T-helper 2 cell treated with Interferon-gamma antibody and Interleukin-4, amounts not matched to agents 5 μg/mL and 100 μg/mL, for 36 hours (primary cell): ENCODE data around the gene KCNN1.
"Not testable (repeated sequence)": the region's sequence is repeated elsewhere in the genome, so short reads cannot be mapped to it uniquely, and the experiment has no call there.

Experiments
- DNase-seq: peaks from one replicate; pipeline ENCODE4 v3.0.0; 2021; ENCODE audit warnings: low spot score
- H3K27ac Mint-ChIP-seq: one replicate; pipeline ENCODE4 v1.8.0; 2021; ENCODE audit warnings: mild to moderate bottlenecking, mixed read lengths
- H3K27me3 Mint-ChIP-seq: one replicate; pipeline ENCODE4 v1.8.0; 2021; ENCODE audit warnings: low read depth, mixed read lengths
- H3K36me3 Mint-ChIP-seq: one replicate; pipeline ENCODE4 v1.8.0; 2021; ENCODE audit warnings: low read depth, mixed read lengths
- H3K4me1 Mint-ChIP-seq: one replicate; pipeline ENCODE4 v1.8.0; 2021; ENCODE audit warnings: low read depth, mixed read lengths
- H3K4me3 Mint-ChIP-seq: one replicate; pipeline ENCODE4 v1.8.0; 2022; ENCODE audit warnings: mild to moderate bottlenecking, moderate library complexity, mixed read lengths
- H3K9me3 Mint-ChIP-seq: one replicate; pipeline ENCODE4 v1.8.0; 2021; ENCODE audit warnings: mixed read lengths

KCNN1 gene

GRCh38 chr19:18032102-18032501, 65.2 kb downstream of the KCNN1 start:
- not testable (repeated sequence) for H3K27me3 Mint-ChIP-seq, H3K4me3 Mint-ChIP-seq, H3K9me3 Mint-ChIP-seq, DNase-seq, H3K36me3 Mint-ChIP-seq, H3K27ac Mint-ChIP-seq
- peaks cover 12% of the 10 kb centered on the region for H3K4me1 Mint-ChIP-seq

GRCh38 chr19:18041054-18041453, 74.1 kb downstream of the KCNN1 start:
- peaks cover 9% of the 10 kb centered on the region for H3K9me3 Mint-ChIP-seq
- no peak overlapping the region for H3K4me3 Mint-ChIP-seq
- H3K27me3 Mint-ChIP-seq, result peaks cover 3% of the 10 kb centered on the region
- peaks cover 29% of the 10 kb centered on the region for H3K4me1 Mint-ChIP-seq
- no peak for DNase-seq
- H3K36me3 Mint-ChIP-seq, result no peaks in the 10 kb centered on the region
- H3K27ac Mint-ChIP-seq, result no peak overlapping the region

GRCh38 chr19:18043676-18044075, 76.8 kb downstream of the KCNN1 start:
- Mint-ChIP-seq H3K4me3 (no peak overlapping the region), H3K9me3 (peaks cover 9% of the 10 kb centered on the region), H3K27ac (peak overlapping the region; percentile 70)

GRCh38 chr19:18044825-18045304, 78.0 kb downstream of the KCNN1 start:
- H3K27ac Mint-ChIP-seq, result peak overlapping the region; percentile 90
- peak; percentile 92 for DNase-seq
- H3K27me3 Mint-ChIP-seq, result peaks cover 3% of the 10 kb centered on the region
- no peaks in the 10 kb centered on the region for H3K36me3 Mint-ChIP-seq
- H3K4me1 Mint-ChIP-seq, result peaks cover 32% of the 10 kb centered on the region
- peak overlapping the region; percentile 85 for H3K4me3 Mint-ChIP-seq
- H3K9me3 Mint-ChIP-seq, result peaks cover 9% of the 10 kb centered on the region

More at GRCh38 chr19:18043676-18044075, 76.8 kb downstream of the KCNN1 start:
- H3K4me1 Mint-ChIP-seq, result peaks cover 31% of the 10 kb centered on the region
- H3K36me3 Mint-ChIP-seq, result no peaks in the 10 kb centered on the region
- DNase-seq, result no peak
- peaks cover 3% of the 10 kb centered on the region for H3K27me3 Mint-ChIP-seq

GRCh38 chr19:18045307-18046050, 78.6 kb downstream of the KCNN1 start:
- Mint-ChIP-seq H3K27ac (peak overlapping the region; percentile 90), H3K36me3 (no peaks in the 10 kb centered on the region), H3K9me3 (peaks cover 9% of the 10 kb centered on the region), H3K4me3 (peak overlapping the region; percentile 85), H3K27me3 (peaks cover 3% of the 10 kb centered on the region), H3K4me1 (peaks cover 37% of the 10 kb centered on the region)
- no peak for DNase-seq

GRCh38 chr19:18046059-18046718, 79.3 kb downstream of the KCNN1 start:
- Mint-ChIP-seq H3K4me1 (peaks cover 42% of the 10 kb centered on the region), H3K4me3 (peak overlapping the region; percentile 85), H3K9me3 (peaks cover 3% of the 10 kb centered on the region), H3K36me3 (no peaks in the 10 kb centered on the region), H3K27ac (peak overlapping the region; percentile 90), H3K27me3 (peaks cover 3% of the 10 kb centered on the region)
- peak; percentile 17 for DNase-seq

- Mint-ChIP-seq H3K4me3 (no peak overlapping the region), H3K27me3 (no peaks in the 10 kb centered on the region), H3K27ac (no peak overlapping the region), H3K4me1 (peaks cover 37% of the 10 kb centered on the region), H3K36me3 (no peaks in the 10 kb centered on the region), H3K9me3 (no peaks in the 10 kb centered on the region)
- no peak for DNase-seq
Measured at GRCh38 chr19:18049385-18049784, 82.5 kb downstream of the KCNN1 start.
